ENCODE results near the gene TECPR2. TPM values are rescaled to one million over a fixed set of nuclear protein-coding genes. Genes with fewer than 3 reads are reported as not detected.
A peak's percentile ranks its signal among the peaks of the same experiment; 100 is the strongest.

The TECPR2 gene
- total and polyA plus RNA-seq, 10 donors, result 1.1 to 46.6 (median 26.7) TPM

DNA sequence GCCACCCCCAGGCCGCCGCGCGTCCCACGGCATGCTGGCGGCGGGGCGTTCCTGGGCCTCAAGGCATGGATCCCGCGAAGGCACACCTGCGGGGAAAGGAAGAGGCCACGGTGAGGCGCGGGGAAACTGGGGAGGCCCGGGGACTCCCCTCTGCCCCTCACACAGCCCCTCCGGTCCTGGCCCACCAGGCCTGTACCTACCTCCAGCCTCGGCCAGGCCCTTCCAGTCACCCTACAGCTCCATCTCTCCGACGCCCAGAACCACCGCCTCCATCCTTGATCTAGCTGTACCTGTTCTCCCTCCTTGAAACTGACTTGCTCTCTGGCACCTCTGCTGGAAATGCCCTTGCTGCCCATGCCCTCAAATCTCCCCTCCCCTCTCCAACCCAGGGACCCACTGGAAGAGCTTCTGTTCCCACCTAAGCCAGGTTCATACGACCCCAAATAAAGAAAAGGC lies 145.1 kb downstream of the TECPR2 start:
- H3K36me3 ChIP-seq, result peaks cover 0 to 21% (median 0%) of the 10 kb centered on the region in 6 donors
- H3K4me1 ChIP-seq, result peaks cover 0 to 48% (median 27%) of the 10 kb centered on the region in 6 donors
- H3K9me3 ChIP-seq, result no peaks in the 10 kb centered on the region
- peak overlapping the region in 2 of 8 donors; percentile 69 to 89 for H3K4me3 ChIP-seq
- WGBS, 5 donors, result 87 to 99% (median 90%) methylated on average over 15 to 21 of the region's 21 CpGs
- H3K27ac ChIP-seq, result peak overlapping the region in 1 of 8 donors; percentile 79
- intact Hi-C loops (cut with DNase I; ENCODE audit: low total_unique reads), result no loop called here
- no peak for DNase-seq
- no peak for TF ChIP-seq POLR2A (IDR thresholded peaks at IDR 0.05)
- no peak for TF ChIP-seq CTCF (IDR thresholded peaks at IDR 0.05 in 8 of 11, conservative IDR thresholded peaks at IDR 0.05 in 3 of 11)
- no peak for TF ChIP-seq POLR2AphosphoS5 (IDR thresholded peaks at IDR 0.05)
- no peaks in the 10 kb centered on the region for H3K27me3 ChIP-seq (replicated peaks in 1 of 7)

GRCh38 chr14:102508410-102508773 lies 145.7 kb downstream of the TECPR2 start:
- Histone ChIP-seq H3K36me3 (peaks cover 0 to 21% (median 0%) of the 10 kb centered on the region in 6 donors), H3K27ac (peak overlapping the region in 6 of 8 donors; percentile 70 to 82 (median 78)), H3K4me1 (peaks cover 0 to 48% (median 27%) of the 10 kb centered on the region in 6 donors), H3K27me3 (replicated peaks in 1 of 7) (no peaks in the 10 kb centered on the region), H3K4me3 (peak overlapping the region in 3 of 8 donors; percentile 69 to 89 (median 73)), H3K9me3 (no peaks in the 10 kb centered on the region)
- no peak for TF ChIP-seq CTCF (IDR thresholded peaks at IDR 0.05 in 8 of 11, conservative IDR thresholded peaks at IDR 0.05 in 3 of 11)
- TF ChIP-seq POLR2AphosphoS5 (IDR thresholded peaks at IDR 0.05), result no peak
- no peak for TF ChIP-seq POLR2A (IDR thresholded peaks at IDR 0.05)
- intact Hi-C loops (cut with DNase I; ENCODE audit: low total_unique reads), result no loop called here
- 79 to 88% (median 87%) methylated on average over 13 to 14 of the region's 14 CpGs for WGBS, 5 donors
- no peak for DNase-seq

DNA sequence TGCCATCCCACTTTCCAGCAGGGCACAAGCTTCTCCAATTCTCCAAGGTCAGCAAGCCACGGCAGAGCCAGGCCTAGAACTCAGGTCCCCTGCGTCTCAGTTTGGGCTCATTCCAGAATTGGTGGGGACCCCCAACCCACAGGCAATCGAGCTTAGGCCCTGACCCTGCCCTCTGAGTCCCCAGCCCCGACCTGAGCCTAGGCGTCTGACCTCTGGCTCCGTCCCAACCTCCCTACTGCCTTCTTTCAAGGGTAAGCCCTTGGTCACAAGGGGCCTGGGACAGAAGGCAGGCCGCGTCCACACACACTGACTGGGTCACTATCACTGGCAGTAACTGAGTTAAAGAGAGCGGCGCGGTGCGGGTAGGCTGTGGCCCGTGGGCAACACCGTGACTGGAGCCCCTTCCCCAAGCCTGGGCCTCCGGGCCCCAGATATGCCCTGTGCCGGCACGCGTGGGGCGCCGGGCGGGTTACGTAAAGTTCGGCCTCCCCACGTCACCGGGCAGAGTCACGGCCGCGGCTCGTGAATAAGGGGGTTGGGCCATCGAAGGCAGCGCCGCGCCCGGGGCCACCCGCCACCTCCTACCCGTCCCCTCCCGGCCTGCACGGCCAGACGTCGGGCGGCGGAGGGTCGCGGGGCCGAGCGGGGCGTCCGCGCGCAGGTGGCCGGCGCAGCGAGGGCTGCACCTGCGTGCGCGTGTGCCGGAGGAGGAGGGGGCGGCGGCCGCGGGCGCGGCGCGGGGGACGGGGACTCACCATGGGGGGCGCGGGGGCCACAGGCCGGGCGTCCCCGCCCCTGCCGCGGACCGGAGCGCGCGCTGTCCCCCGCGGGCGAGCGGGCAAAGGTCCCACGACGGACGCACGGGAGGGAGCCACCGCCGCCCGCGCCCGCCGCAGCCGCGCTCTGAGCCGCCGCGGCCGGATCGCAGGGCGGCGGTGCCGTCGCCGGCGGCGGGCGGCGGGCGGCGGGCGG lies 146.3 kb downstream of the TECPR2 start:
- 10 to 65% (median 26%) methylated on average over 14 to 110 of the region's 110 CpGs for WGBS, 5 donors
- no peaks in the 10 kb centered on the region for H3K27me3 ChIP-seq (replicated peaks in 1 of 7)

More for the DNA sequence above, 146.3 kb downstream of the TECPR2 start:
- Histone ChIP-seq H3K36me3 (peaks cover 0 to 21% (median 0%) of the 10 kb centered on the region in 6 donors), H3K27ac (peak overlapping the region; percentile 53 to 82 (median 76)), H3K4me3 (peak overlapping the region; percentile 30 to 89 (median 56)), H3K4me1 (peaks cover 0 to 43% (median 26%) of the 10 kb centered on the region in 6 donors), H3K9me3 (no peaks in the 10 kb centered on the region)
- no peak for TF ChIP-seq CTCF (IDR thresholded peaks at IDR 0.05 in 8 of 11, conservative IDR thresholded peaks at IDR 0.05 in 3 of 11)
- TF ChIP-seq POLR2A (IDR thresholded peaks at IDR 0.05), result no peak
- TF ChIP-seq POLR2AphosphoS5 (IDR thresholded peaks at IDR 0.05), result peak in 2 of 3 donors; percentile 50 to 58
- intact Hi-C loops (cut with DNase I; ENCODE audit: low total_unique reads), result no loop called here
- peak; percentile 88 for DNase-seq

Measured in spleen (tissue), 11 donors.